COLO668 (cell line): ENCODE measurements around the gene GLTP.

Experiments
- DNase-seq: peaks from one replicate; lab custom pipeline; 2025; ENCODE audit not compliant: unreplicated experiment; lab: John Stamatoyannopoulos, UW

The GLTP gene

GRCh38 chr12:109844983-109845823 is 35.1 kb downstream of the GLTP start:
- DNase-seq = peak; percentile 89

- no peak for DNase-seq
Observed at GRCh38 chr12:109844091-109844490, 36.2 kb downstream of the GLTP start.

GRCh38 chr12:109842021-109842420 is 38.3 kb downstream of the GLTP start:
- no peak for DNase-seq

GRCh38 chr12:109841356-109841755 is 39.0 kb downstream of the GLTP start:
- DNase-seq = no peak

- DNase-seq = peak; percentile 94
Observed at GRCh38 chr12:109840305-109841074, 39.9 kb downstream of the GLTP start.

GRCh38 chr12:109839444-109839843 is 40.9 kb downstream of the GLTP start:
- no peak for DNase-seq

- no peak for DNase-seq
Observed at GRCh38 chr12:109836916-109837315, 43.4 kb downstream of the GLTP start.

GRCh38 chr12:109835827-109836226 is 44.5 kb downstream of the GLTP start:
- no peak for DNase-seq

GRCh38 chr12:109833307-109834189 is 46.8 kb downstream of the GLTP start, which contains the start of gene TRPV4:
TRPV4 (minus strand) TSS chr12:109833398; CDS start chr12:109814796, 18,602 bp downstream.
- DNase-seq = no peak

- no peak for DNase-seq
Observed at GRCh38 chr12:109832541-109833306, 47.6 kb downstream of the GLTP start.

GRCh38 chr12:109831929-109832328 is 48.4 kb downstream of the GLTP start:
- DNase-seq = no peak

GRCh38 chr12:109831365-109831764 is 49.0 kb downstream of the GLTP start:
- no peak for DNase-seq

- no peak for DNase-seq
Observed at GRCh38 chr12:109830718-109831117, 49.6 kb downstream of the GLTP start.

- no peak for DNase-seq
Observed at GRCh38 chr12:109830267-109830666, 50.1 kb downstream of the GLTP start.

- DNase-seq = peak; percentile 20
Observed at GRCh38 chr12:109829667-109830066, 50.7 kb downstream of the GLTP start.

- no peak for DNase-seq
Observed at GRCh38 chr12:109828754-109829511, 51.4 kb downstream of the GLTP start.

GRCh38 chr12:109827566-109828550 is 52.5 kb downstream of the GLTP start:
- no peak for DNase-seq

- no peak for DNase-seq
Observed at GRCh38 chr12:109827080-109827479, 53.3 kb downstream of the GLTP start.
